ENCODE data around the gene NKAIN2. TPM values are rescaled to one million over a fixed set of nuclear protein-coding genes. Genes with fewer than 3 reads are reported as not detected.

The NKAIN2 gene
- total RNA-seq, 1 donor from 2014 or later: not detected

GRCh38 chr6:124753562-124754105 is 950.0 kb downstream of the NKAIN2 start:
- no peaks in the 10 kb centered on the region for H3K4me1 ChIP-seq
- no peak overlapping the region for H3K4me3 ChIP-seq
- no peaks in the 10 kb centered on the region for H3K9me3 ChIP-seq
- DNase-seq (no peak), ATAC-seq (no peak)
- no peak for TF ChIP-seq CTCF (IDR thresholded peaks at IDR 0.05)
- no peaks in the 10 kb centered on the region for H3K36me3 ChIP-seq
- intact Hi-C loops (cut with DNase I): no loop called here
- no peak overlapping the region for H3K27ac ChIP-seq
- no peaks in the 10 kb centered on the region for H3K27me3 ChIP-seq

- no peak for ATAC-seq
- no peaks in the 10 kb centered on the region for H3K9me3 ChIP-seq
- TF ChIP-seq CTCF (IDR thresholded peaks at IDR 0.05): no peak
Measured at GRCh38 chr6:124755321-124755720, 951.7 kb downstream of the NKAIN2 start.

GRCh38 chr6:124757560-124757959 is 953.9 kb downstream of the NKAIN2 start:
- Histone ChIP-seq H3K4me3 (no peak overlapping the region), H3K9me3 (no peaks in the 10 kb centered on the region), H3K27me3 (no peaks in the 10 kb centered on the region), H3K36me3 (no peaks in the 10 kb centered on the region), H3K4me1 (no peaks in the 10 kb centered on the region), H3K27ac (no peak overlapping the region)
- no peak for DNase-seq
- intact Hi-C loops (cut with DNase I): no loop called here
- no peak for ATAC-seq
- TF ChIP-seq CTCF (IDR thresholded peaks at IDR 0.05): no peak

More at GRCh38 chr6:124755321-124755720, 951.7 kb downstream of the NKAIN2 start:
- Histone ChIP-seq H3K4me1 (no peaks in the 10 kb centered on the region), H3K27ac (no peak overlapping the region), H3K4me3 (no peak overlapping the region), H3K36me3 (no peaks in the 10 kb centered on the region), H3K27me3 (no peaks in the 10 kb centered on the region)
- no peak for DNase-seq
- intact Hi-C loops (cut with DNase I): no loop called here

- intact Hi-C loops (cut with DNase I): no loop called here
Measured at GRCh38 chr6:124758663-124759062, 955.0 kb downstream of the NKAIN2 start.

GRCh38 chr6:124765280-124765679 is 961.6 kb downstream of the NKAIN2 start:
- ATAC-seq (no peak), DNase-seq (no peak)
- Histone ChIP-seq H3K9me3 (no peaks in the 10 kb centered on the region), H3K27ac (no peak overlapping the region), H3K36me3 (no peaks in the 10 kb centered on the region), H3K4me1 (no peaks in the 10 kb centered on the region), H3K27me3 (no peaks in the 10 kb centered on the region), H3K4me3 (no peak overlapping the region)
- TF ChIP-seq CTCF (IDR thresholded peaks at IDR 0.05): no peak
- intact Hi-C loops (cut with DNase I): no loop called here

More at GRCh38 chr6:124758663-124759062, 955.0 kb downstream of the NKAIN2 start:
- no peak overlapping the region for H3K4me3 ChIP-seq
- H3K4me1 ChIP-seq: no peaks in the 10 kb centered on the region
- H3K9me3 ChIP-seq: no peaks in the 10 kb centered on the region
- ATAC-seq (no peak), DNase-seq (no peak)
- no peak for TF ChIP-seq CTCF (IDR thresholded peaks at IDR 0.05)
- H3K27ac ChIP-seq: no peak overlapping the region
- no peaks in the 10 kb centered on the region for H3K27me3 ChIP-seq
- H3K36me3 ChIP-seq: no peaks in the 10 kb centered on the region

GRCh38 chr6:124768224-124768623 is 964.6 kb downstream of the NKAIN2 start:
- no peaks in the 10 kb centered on the region for H3K27me3 ChIP-seq
- H3K27ac ChIP-seq: no peak overlapping the region
- ATAC-seq (no peak), DNase-seq (no peak)
- no peaks in the 10 kb centered on the region for H3K9me3 ChIP-seq
- H3K36me3 ChIP-seq: no peaks in the 10 kb centered on the region
- H3K4me1 ChIP-seq: no peaks in the 10 kb centered on the region
- no peak overlapping the region for H3K4me3 ChIP-seq
- no peak for TF ChIP-seq CTCF (IDR thresholded peaks at IDR 0.05)
- intact Hi-C loops (cut with DNase I): no loop called here
